AG09319 (cell line): ENCODE measurements around the gene PIK3R5.
"Not testable (repeated sequence)": the region's sequence is repeated elsewhere in the genome, so short reads cannot be mapped to it uniquely, and the experiment has no call there.

Source experiments
- DNase-seq: peaks from one replicate; pipeline ENCODE4 v3.0.0-alpha.2; 2010; ENCODE audit warnings: low read depth; ENCODE audit errors: extremely low read depth
- CTCF ChIP-seq: IDR thresholded peaks from 2 replicates; pipeline ENCODE4 v1.5.1; 2011; ENCODE audit warnings: low read depth, mild to moderate bottlenecking, inconsistent platforms, low read length, moderate library complexity

The PIK3R5 gene

GRCh38 chr17:8889458-8890210 is 75.9 kb downstream of the PIK3R5 start:
- no peak for TF ChIP-seq CTCF
- DNase-seq = no peak

GRCh38 chr17:8888704-8889302 is 76.7 kb downstream of the PIK3R5 start:
- TF ChIP-seq CTCF = no peak
- no peak for DNase-seq

GRCh38 chr17:8887834-8888703 is 77.4 kb downstream of the PIK3R5 start:
- DNase-seq = no peak
- peak; percentile 22 for TF ChIP-seq CTCF

- no peak for TF ChIP-seq CTCF
- no peak for DNase-seq
These were observed 78.2 kb downstream of the PIK3R5 start for GRCh38 chr17:8887301-8887700.

GRCh38 chr17:8885967-8886684 is 79.4 kb downstream of the PIK3R5 start:
- DNase-seq = no peak

GRCh38 chr17:8885163-8885966 is 80.1 kb downstream of the PIK3R5 start:
- DNase-seq = not testable (repeated sequence)

More at GRCh38 chr17:8885967-8886684, 79.4 kb downstream of the PIK3R5 start:
- TF ChIP-seq CTCF = no peak
